Esophagus muscularis mucosa (tissue), 4 donors: ENCODE measurements around the gene CPD.

Experiments
- CTCF ChIP-seq, 3 experiments: fragments of 200-600 bp in 2 of 3; fragments of 450-650 bp in 1 of 3; sonication (generic) in 2 of 3; IDR thresholded peaks; one replicate each; pipeline ENCODE4 v1.5.1; 2017 to 2019; ENCODE audit warnings: antibody characterized with exemption in 3 of 3, mild to moderate bottlenecking in 2 of 3, moderate library complexity in 1 of 3
- EP300 ChIP-seq: sonication (generic); formaldehyde crosslinking; IDR thresholded peaks from one replicate; pipeline ENCODE4 v1.6.1; 2017; ENCODE audit warnings: antibody characterized with exemption
- POLR2A ChIP-seq: fragments of 450-650 bp; IDR thresholded peaks from one replicate; pipeline ENCODE4 v1.6.1; 2017; ENCODE audit warnings: antibody characterized with exemption, moderate library complexity, mild to moderate bottlenecking, low read depth
- POLR2AphosphoS5 ChIP-seq, 2 donors: sonication (generic); formaldehyde crosslinking; IDR thresholded peaks; one replicate each; pipeline ENCODE4 v1.6.1; 2017; ENCODE audit warnings: antibody characterized with exemption in 2 of 2

- TF ChIP-seq CTCF (IDR thresholded peaks at IDR 0.05) (no peak), POLR2A (no peak), EP300 (no peak), POLR2AphosphoS5 (IDR thresholded peaks at IDR 0.05) (no peak)
Observed at GRCh38 chr17:30391534-30391933, 12.8 kb downstream of the CPD start.
